HG03175 (cell line): ENCODE data around the gene HIPK1.
"Not testable (repeated sequence)": the region's sequence is repeated elsewhere in the genome, so short reads cannot be mapped to it uniquely, and the experiment has no call there.

ENCODE experiments used
- ATAC-seq: cut with Tn5 transposase; IDR thresholded peaks from one replicate; pipeline ENCODE4 v1.9.1; 2021; ENCODE audit warnings: mild to moderate bottlenecking, moderate library complexity; ENCODE audit not compliant: unreplicated experiment

HIPK1 gene

GRCh38 chr1:114008993-114009392 lies 79.9 kb downstream of the HIPK1 start:
- no peak for ATAC-seq

DNA sequence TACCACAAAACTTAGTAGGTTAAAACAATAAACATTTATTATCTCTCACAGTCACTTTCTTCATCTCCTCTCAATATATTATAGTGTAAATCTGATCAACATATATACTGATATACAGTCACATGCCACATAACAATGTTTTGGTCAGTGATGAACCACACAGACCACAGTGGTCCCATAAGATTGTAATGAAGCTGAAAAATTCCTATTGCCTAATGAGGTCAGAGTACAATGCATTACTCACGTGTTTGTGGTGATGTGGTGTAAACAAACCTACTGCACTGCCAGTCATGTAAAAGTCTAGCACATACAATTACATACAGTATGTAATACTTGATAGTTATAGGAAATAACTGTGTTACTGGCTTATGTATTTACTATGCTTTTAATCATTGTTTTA lies 80.3 kb downstream of the HIPK1 start:
- no peak for ATAC-seq

- no peak for ATAC-seq
These were observed 81.5 kb downstream of the HIPK1 start for GRCh38 chr1:114010433-114011184.

DNA sequence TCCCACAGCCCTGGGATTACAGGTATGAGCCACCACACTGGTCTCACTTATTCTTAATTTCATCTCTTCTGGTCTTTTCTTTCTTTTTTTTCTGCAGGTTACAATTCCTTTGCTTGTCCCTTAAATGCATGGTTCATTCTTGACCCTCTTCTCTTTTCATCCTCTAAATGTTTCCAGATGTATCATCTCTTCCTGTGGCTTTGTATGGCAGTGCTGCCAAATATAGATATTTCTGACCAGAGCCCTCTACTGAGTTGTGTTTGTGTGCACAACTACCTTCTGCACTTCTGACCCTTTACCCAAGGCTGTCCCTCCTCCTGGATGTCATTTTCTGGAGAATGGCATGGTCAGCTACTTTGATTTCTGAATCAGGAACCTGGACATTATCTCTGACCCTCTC lies 82.7 kb downstream of the HIPK1 start:
- no peak for ATAC-seq

DNA sequence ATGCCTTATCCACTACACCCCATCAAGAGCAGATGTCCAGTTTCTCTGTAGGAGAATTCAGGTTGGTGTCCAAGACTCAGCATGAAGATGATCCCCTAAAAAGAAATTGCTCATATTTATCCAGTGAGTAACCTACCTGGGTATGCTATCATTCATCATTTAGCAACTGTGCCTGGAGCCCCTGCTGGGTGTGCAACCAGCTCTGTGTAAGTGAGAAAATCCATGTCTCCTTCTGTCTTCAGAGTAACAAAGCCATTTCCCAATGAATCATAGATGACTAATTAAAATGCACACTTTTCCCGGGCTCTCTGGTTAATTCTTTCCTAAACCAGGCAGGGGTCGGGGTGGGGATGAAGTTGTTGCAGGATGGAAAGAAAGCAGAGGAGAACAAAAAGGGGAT lies 86.0 kb downstream of the HIPK1 start:
- ATAC-seq = no peak

DNA sequence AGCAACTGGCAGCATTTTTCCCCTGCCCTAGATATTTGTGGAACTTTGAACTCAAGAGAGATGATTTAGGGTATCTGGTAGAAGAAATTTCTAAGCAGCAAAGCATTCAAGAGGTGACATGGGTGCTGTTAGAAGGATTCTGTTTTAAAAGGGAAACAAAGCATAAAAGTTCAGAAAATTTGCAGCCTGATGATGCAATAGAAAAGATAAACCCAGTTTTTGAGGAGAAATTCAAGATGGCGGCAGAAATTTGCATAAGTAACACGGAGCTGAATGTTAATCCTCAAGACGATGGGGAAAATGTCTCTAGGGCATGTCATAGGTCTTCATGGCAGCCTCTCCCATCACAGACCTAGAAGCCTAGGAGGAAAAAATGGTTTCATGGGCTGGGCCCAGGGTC lies 90.6 kb downstream of the HIPK1 start:
- ATAC-seq = not testable (repeated sequence)

DNA sequence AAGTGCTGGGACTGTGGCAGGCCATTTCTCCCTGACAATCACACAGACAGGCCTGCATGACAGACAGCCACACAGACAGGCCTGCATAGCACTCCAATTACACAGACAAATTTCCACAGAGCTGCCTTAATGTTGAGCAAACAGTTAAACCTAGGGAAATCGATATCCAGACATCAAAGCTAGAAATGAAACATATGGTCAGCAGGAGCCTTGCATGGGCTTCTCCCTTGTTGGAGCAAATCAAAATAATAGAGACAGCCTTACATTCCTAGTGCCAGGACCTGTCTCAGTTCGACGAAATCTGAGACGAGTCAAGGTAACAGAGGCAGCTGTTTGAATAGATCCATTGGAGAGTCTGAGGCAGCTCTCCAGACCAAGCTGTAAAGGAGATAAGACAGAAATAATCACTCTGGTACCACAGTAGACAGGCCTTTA lies 92.6 kb downstream of the HIPK1 start:
- no peak for ATAC-seq

GRCh38 chr1:114022877-114023276 lies 93.8 kb downstream of the HIPK1 start:
- ATAC-seq = no peak

- no peak for ATAC-seq
These were observed 94.3 kb downstream of the HIPK1 start for GRCh38 chr1:114023377-114023776.

- no peak for ATAC-seq
These were observed 94.9 kb downstream of the HIPK1 start for GRCh38 chr1:114024049-114024448.

DNA sequence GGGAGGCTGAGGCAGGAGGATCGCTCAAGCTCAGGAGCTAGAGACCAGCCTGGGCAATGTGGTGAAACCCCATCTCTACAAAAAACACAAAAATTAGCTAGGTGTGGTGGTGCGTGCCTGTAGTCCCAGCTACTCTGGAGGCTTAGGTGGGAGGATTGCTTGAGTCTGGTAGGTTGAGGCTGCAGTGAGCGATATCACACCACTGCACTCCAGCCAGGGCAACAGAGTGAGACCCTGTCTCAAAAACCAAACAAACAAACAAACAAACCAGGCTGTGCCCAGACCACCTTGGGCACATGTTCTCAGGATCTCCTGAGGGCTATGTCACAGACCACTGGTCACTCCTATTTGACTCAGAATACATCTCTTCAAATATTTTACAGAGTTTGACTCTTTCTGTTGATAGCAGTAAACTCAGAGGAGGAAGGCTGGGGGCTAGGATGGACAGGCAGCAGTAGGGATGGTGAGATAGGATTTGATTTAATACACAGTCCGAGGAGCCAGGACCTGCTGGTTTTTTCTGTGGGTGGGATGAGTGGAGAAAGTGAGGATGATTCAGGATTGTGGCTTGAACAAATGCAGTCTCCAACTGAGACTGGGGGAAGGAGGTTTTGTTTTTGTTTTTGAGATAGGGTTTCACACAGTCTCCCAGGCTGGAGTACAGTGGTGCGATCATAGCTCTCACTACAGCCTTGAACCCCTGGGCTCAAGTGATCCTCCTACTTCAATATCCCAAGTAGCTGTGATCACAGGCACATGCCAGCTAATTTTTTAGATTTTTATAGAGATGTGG lies 96.7 kb downstream of the HIPK1 start:
- ATAC-seq = no peak

DNA sequence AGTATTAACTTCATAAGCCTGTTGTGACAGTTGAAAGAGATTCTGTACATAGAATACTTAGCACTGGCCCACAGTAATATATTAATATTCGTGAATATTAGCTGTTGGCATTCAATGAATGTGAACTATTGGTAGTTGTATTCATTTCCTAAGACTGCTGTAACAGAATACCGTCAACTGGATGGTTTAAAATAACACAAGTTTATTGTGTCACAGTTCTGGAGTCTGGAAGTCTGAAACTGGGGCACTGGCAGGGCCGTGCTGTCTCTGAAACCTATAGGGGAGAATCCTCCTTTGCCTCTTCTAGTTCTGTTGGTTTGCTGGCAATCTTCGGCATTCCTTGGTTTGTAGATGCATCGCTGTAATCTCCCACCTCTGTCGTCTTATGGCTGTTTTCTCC lies 97.7 kb downstream of the HIPK1 start:
- ATAC-seq = no peak
